HG02938 (cell line): ENCODE measurements around the gene RXRB.

Experiments used
- ATAC-seq: cut with Tn5 transposase; IDR thresholded peaks from one replicate; pipeline ENCODE4 v1.9.1; 2021; ENCODE audit warnings: mild to moderate bottlenecking, moderate library complexity; ENCODE audit not compliant: unreplicated experiment

The RXRB gene

DNA sequence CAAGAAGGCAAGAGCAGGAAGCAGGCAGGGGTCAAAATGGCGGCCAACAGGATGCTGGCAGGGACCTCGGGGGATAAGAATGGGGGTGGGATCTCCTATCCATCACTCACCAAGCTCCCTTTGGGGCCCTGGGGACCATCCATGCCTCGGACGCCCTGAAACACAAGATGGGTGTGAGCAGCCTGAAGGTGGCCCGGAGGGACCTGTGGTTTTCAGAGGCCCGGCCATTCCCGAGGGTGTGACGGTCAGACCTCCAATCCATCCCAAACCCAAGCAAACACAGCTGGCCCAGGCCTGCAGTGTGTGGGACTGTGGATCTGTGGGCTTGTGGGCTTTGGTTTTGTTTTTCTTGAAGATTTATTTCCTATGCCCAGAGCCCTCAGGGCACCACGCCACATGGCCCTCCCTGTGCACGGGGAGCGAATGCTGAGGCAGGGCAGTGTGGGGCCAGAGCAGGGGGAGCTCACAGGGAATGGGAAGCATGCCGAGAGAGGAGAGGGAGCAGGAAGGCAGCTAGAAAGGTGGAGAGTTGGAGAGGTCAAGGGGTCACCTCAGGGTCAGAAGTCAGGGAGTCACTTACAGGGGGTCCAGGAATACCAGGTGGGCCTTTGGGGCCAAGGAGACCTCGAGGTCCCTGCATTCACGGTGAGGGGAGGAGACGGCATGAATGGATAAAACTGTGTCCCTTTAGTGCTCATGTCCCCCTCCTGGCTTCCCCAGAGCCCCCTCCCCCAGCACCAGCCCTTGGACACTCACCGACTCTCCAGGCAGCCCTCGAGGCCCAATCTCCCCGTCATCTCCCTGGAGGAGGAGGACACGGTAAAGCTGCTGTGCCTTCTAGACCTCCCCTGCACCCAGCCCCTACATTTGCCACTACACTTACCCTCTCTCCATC lies 22.7 kb downstream of the RXRB start:
- ATAC-seq, result no peak

DNA sequence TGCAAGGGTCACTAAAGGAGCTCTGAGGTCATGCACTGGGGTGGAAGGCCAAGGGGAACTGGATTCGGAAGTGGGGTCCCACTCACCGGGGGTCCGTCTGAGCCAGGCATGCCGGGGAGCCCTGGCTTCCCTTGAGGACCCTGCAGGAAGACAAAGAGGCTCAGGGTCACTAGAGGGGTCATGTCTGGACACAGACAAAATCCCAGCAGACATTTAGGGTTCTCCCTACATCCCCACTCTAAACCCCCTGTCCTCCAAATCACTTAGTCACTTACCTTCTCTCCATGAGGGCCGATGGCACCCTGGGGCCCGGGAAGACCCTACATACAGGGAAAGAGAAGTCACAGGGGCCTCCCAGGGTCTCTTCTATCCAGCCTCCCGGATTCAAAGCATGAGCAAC lies 23.6 kb downstream of the RXRB start:
- no peak for ATAC-seq

DNA sequence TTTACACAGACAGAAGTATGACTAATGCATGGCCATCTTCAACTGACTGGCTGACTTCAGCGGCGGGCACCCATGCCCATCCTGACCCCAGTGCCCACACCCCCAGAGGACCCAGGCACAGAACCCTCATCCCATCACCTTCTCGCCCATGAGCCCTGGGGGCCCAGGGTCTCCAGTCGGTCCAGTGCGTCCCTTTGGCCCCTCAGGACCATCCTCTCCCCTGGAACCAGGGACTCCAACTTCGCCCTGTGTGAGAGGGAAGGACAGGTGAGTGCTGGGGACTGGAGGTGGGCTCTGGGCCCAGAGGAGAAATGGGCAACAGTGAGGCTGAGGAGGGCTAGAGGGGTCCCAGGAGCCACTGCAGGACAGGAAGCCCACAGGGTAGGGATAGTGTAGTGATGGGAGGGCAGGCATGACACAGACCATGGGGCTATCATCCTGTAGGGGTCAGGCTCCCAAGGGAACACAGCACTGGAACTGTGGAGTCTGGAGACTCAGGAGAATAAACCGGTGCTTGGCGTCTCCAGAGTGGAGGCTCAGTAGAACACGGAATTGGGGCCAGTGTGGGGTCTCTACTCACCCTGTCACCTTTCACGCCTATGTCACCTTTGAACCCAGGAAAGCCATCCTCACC lies 24.9 kb downstream of the RXRB start:
- ATAC-seq, result no peak

DNA sequence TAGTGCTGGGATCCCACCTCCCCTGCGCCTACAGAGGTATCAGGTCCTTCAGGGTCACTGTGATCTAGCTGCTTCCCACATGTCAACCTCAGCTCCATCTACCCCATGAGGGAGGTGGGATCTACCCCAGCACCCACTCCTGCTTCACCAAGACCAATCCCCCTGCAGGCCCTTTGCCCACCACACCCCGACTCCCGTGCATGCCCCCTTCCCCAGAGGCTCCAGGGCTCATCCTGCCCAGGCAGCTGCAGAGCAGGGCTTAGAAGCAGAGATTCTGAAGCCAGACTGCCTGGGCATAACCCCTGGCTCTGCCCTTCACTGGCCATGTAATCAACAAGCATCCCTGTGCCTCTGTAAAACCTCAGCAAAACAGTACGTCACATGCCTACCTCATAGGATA lies 25.7 kb downstream of the RXRB start:
- no peak for ATAC-seq

DNA sequence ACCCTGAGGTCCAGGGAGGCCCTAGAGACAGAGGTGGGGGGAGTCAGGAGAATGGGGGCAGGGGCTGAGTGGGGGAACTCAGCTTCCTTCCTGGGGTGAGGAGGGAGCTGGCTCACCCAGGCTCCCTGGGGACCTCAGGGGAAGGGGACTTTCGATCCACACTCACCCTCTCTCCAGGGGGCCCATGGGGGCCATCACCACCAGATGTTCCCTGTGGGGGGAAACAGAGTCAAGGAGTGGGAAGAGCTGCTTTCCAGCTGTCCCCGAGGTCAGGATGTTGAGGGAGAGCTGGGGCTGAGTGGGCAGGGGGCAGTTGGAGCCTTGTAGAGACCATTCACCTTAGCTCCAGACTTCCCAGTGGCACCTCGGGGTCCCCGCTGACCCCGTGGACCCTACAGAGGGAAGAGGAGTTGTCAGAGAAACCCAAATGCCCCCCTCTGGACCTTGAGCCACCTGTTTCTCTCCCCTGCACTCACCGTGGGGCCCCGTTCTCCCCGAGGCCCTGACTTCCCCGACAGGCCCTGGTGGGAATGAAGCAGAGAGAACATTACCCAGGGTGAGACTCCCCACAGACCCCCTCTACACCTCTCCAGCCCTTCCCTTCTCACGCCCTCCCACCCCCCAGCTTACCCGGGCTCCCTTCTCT lies 26.8 kb downstream of the RXRB start:
- ATAC-seq, result no peak

DNA sequence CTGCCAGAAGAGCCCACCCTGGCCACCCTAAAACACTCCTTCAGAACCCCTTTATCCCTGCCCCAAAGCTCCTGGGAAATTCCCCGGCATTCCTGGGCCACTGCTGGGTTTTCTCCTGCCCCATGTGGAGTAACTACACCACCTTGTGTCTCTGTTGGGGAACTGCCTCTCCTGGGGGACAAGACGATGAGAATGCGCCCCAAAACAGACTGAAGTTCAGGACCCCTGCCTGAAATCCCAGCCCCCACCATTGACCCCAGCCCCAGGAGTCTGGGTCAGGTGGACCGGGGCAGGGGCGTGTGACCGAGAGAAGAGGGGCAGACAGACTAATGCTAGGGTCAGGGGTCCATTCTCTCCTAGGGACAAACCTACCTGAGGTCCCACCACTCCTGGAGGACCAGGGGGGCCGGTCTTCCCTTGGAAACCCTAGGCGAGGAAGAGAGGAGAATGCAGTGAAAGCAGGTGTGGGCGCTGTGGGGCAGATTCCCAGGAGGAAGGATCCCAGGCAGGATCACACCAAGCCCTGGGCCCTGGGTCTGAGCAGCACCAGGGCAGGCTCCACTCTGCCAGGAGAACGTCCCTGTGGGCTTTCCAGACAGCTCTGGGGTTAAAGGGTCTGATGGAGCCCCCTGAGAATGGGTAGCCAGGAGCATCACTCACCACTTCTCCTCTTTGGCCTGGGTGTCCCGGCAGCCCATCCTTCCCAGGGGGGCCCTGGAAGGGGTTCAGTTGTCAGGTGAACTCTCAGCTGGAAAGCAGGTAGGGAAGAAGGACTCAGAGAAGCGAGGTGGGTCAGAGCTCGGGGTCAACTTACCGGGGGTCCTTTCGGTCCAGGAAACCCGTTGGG lies 27.6 kb downstream of the RXRB start:
- no peak for ATAC-seq

DNA sequence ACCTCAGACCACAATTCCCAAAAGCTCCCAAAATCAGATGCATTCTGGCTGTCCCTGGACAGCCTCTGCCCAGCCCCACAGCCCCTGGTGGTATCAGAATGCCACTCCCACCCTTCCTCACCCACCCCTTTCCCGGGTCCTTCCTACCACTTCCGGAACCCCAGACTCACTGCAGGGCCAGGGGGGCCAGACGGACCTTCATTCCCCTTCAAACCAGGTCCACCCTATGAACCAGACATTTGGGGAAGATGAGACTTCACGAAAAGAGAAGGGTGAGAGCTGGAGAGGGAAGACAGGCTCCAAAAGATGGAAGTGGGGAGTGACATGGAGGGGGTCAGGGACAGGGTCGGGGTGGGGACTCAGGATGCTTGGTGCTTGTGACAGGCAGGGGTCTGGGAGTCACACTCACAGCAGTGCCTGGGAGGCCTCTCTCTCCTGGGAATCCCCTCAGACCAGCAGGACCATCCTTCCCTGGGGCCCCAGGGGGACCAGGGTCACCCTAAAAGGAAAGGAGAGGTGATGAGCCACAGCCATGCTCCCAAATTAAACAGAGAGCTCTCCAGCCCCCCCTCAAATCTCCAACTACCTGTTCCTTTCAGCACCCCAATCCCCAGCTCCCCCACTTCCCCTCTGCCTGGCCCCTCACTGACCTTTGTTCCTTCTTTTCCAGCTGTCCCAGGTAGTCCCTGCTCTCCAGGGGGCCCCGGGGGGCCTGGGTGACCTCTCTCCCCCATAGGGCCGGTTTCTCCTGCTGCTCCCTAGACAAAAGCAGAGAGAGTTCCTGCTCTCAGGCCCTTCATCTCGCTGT lies 28.4 kb downstream of the RXRB start:
- no peak for ATAC-seq

DNA sequence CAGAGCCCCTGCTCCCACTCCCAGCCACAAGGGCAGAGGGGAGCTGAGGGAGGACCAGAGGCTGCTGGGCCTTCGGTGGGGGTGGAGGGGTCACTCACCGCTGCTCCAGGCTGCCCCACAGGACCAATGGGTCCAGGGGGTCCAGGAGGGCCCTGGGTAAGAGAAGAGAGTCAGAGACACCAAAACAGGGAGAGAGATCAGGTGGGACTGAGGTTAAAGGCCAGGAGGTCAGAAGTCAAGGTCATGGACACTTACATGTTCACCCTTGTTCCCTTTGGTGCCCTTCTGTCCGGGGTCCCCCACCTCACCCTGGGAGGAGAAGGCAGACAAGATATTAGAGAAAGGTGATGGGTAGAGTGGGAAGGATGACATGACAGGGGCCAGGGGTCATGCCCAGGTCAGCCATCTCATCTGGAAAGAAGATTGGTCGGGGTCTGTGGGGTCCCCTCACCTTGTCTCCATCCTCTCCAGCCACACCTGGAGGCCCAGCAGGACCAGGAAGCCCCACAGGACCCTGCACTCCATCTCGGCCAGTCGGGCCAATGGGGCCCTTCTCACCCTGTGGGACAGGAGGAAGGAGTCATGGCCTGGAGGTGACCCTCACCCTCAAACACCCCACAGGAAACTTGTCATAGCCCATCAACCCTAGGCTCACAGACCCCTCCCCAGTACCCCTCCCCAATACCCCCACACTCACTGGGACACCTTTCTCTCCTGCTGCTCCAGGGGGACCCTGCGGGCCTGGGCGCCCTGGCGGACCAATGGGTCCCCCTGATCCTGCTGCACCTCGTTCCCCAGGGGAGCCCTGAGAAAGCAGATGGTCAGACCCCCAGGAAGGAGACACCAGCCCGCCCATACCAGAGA lies 29.2 kb downstream of the RXRB start:
- no peak for ATAC-seq

DNA sequence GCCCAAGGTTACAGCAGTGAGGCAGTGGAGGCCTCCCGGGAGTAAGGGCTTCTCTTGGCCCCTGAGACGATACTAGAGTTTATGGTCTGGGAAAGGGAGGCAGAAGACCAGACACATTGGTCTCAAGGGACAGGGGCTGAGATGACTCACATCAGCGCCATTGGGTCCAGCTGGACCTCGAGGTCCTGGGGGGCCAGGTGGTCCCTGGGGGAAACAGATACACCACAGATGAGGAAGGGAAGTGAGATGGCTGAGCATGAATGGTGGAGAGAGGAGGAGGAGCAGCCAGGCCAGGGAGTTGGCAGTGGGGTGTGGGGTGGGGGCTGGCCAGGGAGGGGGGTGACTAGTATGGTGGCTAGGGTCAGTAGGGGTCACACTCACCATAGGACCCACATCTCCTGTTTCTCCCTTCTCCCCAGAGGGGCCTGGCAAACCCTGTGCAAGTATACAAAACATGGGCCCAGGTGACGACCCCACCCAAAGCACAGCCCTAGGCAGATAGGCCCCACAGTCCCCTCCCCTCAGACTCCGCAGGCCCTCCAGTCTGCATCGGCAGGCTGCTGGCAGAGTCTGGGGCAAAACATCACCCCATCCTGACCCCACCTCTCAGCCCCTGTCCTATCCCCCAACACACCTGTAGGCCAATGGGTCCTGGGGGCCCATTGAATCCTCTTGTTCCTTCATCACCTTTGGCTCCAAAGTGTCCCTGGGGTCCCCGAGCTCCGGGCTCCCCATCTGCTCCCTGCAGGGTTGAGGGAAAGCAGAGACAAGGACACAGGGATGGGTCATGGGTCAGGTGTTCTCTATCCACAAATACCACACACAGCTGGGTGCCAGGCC lies 30.1 kb downstream of the RXRB start:
- ATAC-seq, result no peak

DNA sequence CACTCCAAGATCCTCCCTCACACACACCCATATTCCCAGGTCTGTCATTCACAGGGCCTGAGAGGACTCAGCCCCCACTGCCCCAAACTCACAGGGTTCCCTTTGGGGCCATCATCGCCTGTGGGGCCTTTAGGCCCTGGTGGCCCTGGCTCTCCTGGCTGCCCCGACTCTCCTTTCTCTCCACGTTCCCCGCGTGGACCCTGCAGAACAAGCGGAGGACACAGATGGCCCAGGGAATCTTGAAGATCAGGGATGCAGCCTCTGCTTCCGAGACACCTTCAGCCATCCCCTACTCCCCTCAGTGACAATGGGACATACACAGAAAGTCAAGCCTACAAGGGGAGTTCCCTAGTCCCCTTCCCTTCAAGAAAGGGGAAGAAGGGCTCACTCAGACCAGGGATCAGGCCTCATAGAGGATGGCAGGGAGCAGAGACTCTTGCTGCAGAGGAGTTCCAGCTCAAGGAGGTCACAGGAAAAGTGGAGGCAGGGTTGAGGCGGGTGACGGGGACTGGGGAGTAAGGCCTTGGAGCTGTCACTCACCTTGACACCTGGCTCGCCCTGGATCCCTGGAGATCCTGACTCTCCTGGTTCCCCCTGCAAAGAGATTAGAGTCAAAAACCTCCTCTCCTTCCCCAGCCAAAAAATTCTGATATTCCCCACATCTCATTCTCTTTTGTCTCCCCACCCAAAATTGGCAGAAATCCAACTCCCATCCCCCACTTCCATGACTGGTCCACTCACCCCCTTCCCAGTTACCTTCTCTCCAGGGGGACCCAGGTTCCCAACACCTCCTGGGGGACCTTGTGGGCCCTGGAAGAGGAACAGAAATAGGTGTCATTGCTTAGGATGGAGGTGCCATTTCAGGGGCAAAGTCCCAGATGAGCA lies 30.9 kb downstream of the RXRB start:
- ATAC-seq, result no peak

DNA sequence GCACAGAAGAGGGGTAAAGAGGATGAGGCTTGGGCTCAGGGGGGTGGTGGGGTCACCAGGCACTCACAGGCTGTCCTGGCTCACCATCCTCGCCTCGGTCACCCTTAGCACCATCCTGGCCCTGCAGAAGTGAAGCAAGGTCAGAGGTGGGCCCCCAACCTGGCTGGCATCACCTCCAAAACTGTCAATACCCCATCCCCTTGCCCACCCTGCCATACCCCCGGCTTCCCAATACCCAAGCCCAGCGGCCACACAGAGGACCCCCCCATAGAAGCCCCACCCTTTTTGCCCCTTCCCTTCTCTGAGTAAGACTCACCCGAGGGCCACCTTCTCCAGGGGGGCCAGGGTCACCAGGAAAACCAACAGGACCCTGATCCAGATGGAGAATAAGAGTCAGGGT lies 31.8 kb downstream of the RXRB start:
- no peak for ATAC-seq

DNA sequence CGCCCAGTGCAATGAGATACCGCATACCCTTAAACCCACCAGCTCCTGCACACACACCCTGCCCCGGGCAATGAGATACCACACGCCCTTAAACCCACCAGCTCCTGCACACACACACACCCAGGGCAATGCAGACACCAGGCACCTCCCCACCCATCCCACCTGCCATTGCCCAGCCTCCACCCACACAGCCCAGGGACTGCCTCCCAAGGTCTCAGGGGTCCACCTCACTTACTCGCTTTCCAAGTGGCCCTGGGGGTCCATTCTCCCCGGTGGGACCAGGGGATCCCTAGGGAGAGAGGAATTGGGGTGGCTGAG lies 32.2 kb downstream of the RXRB start:
- ATAC-seq, result no peak

DNA sequence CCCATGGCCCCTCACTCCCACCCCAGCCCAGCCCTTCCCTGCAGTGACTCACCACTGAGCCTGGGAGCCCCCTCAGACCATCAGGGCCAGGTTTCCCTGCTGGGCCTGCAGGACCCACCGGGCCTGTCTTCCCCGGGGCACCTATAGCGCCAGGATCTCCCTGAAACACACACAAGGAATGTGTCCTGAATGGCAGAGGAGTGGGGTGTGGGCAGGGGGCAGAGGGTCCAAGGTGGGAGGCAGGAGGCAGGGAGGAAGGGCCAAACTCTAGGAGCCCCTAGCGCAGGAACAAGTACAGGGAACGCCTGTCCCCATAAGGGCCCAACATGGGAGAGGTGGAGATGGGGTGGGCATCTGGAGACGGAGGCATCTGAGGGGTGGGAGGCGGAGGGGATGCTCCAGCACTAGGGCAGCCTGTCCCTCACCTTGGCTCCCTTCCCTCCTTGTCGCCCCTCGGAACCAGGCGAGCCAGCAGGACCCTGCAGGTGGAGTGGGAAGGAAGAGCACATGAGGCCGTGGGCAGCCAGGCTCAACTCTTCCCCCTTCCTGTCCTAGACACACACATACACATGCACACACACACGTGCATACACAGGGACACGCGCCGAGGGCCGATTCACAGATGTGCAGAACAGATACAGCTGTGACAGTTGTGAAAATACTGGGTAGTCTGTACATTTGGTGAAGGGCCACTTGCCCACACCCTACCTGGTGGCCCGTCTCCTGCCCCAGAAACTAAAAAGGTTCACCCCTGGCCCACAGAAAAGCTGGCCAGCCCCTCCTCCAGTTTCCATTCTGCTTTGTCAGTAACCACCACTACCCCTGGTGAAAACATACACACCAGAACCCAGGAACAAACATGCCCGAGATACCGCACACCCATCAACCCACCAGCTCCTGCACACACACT lies 32.8 kb downstream of the RXRB start:
- no peak for ATAC-seq

DNA sequence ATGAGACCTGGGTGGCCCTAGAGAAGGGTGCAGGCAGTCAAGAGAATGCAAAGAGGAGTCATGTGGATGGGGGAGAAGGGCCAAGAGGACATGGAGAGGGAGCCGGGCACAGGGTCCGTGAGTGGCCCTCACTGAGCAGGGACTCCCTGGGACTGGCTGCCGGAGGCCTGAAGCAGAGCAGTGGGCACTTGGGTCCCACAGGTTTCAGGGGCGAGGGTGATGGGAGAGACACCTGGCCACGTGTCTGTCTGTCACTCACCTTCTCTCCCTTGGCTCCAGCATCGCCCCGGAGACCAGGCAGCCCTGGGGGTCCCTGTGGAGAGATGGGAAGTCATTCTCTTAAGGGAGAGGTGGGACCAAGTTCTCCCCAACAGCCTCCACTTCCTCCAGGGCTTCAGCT lies 33.7 kb downstream of the RXRB start:
- ATAC-seq, result no peak

DNA sequence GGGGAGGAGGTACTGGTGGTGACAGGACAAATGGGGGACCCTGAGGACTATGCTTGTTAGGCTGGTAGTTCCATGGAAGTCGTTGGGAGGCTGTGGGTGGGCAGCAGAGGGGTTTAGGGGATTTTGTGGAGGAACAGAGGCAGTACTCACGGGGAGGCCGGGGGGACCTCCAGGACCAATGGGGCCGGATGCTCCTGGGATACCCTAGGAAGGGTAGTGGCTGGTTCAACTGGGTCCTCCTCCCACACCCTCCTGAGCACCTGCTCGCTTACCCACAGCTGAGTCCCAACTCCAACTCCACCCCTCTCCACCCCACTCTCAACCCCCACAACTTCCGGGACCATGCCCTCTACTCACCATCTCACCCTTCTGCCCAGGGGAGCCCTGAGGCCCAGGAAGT lies 34.1 kb downstream of the RXRB start:
- ATAC-seq, result no peak

DNA sequence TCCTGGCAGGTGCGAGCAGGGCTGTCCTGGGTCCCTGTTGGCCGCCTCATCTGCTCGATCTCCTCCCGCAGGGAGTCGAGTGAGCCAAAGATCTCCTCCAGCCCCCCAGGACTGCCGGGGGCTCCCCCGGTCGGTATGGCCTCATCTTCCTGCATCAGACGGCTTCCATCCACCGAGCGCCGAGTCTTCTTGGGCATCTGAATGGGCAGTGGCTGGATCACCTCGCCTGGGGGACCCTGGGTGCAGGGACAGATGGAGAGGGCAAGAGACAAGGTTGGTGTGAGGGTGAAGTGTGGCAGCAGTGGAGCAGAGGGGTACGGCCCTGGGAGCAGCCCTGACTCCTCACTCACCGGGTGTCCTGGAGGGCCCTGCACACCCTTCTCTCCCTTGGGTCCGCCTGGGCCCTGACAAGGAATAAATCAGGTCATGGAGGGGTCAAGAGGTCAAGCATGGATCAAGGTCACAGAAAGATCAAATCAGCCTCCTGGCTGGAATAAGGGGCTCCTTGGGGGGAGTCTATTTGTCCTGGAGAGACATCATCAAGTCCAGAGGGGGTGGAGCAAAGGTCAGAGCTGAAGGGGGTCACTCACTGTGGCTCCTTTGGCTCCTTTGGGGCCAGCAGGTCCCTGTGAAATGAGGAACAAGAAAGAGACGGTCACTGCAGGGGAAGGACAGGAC lies 34.7 kb downstream of the RXRB start:
- no peak for ATAC-seq
